WTC11 (cell line): Measurements from ENCODE around the gene GBA2. TPM values are rescaled to one million over a fixed set of nuclear protein-coding genes. Genes with fewer than 3 reads are reported as not detected.

Experiments used
- ATAC-seq: fragments of 200-7000 bp; cut with Tn5 transposase; 2 replicates; pipeline ENCODE4 v1.10.0; 2021; ENCODE audit warnings: mild to moderate bottlenecking, moderate library complexity
- CTCF ChIA-PET: fragments of 300-600 bp; sonication (Branson Sonifier 250); formaldehyde crosslinking; loops from one replicate; lab custom pipeline; 2021; ENCODE audit warnings: antibody characterized with exemption; lab: Charles Lee
- POLR2A ChIA-PET: fragments of 350-600 bp; sonication (Branson Sonifier 250); formaldehyde crosslinking; loops from one replicate; lab custom pipeline; 2021; ENCODE audit warnings: antibody characterized with exemption; lab: Charles Lee
- DNase-seq: peaks from one replicate; pipeline ENCODE4 v3.0.0; 2021; ENCODE audit warnings: low spot score
- H3K27ac Mint-ChIP-seq: 2 replicates; pipeline ENCODE4 v1.8.0; 2021; ENCODE audit warnings: mixed read lengths
- H3K27me3 Mint-ChIP-seq: 2 replicates; pipeline ENCODE4 v1.8.0; 2021; ENCODE audit warnings: low read depth, mild to moderate bottlenecking, moderate library complexity, mixed read lengths
- H3K36me3 Mint-ChIP-seq: 2 replicates; pipeline ENCODE4 v1.8.0; 2021; ENCODE audit warnings: mixed read lengths
- H3K4me1 Mint-ChIP-seq: 2 replicates; pipeline ENCODE4 v1.8.0; 2022; ENCODE audit warnings: mixed read lengths
- H3K4me3 Mint-ChIP-seq: 2 replicates; pipeline ENCODE4 v1.8.0; 2021; ENCODE audit warnings: mild to moderate bottlenecking, moderate library complexity, mixed read lengths
- H3K9me3 Mint-ChIP-seq: 2 replicates; pipeline ENCODE4 v1.8.0; 2021; ENCODE audit warnings: mixed read lengths
- CREM ChIP-seq: sonication (generic); formaldehyde crosslinking; IDR thresholded peaks from 2 replicates; pipeline ENCODE4 v1.8.1; 2022; ENCODE audit warnings: mild to moderate bottlenecking, missing genetic modification reagents, moderate library complexity
- FOXK1 ChIP-seq: sonication (generic); formaldehyde crosslinking; IDR thresholded peaks from 2 replicates; pipeline ENCODE4 v1.8.0; 2022; ENCODE audit warnings: mild to moderate bottlenecking, moderate library complexity, missing genetic modification reagents
- GTF2I ChIP-seq: fragments of 250-450 bp; sonication (Bioruptor Pico); conservative IDR thresholded peaks from 2 replicates; pipeline ENCODE4 v1.4.0; 2021; ENCODE audit warnings: mild to moderate bottlenecking
- MXD4 ChIP-seq: fragments of 250-450 bp; sonication (Bioruptor Pico); IDR thresholded peaks from 2 replicates; pipeline ENCODE4 v1.8.0; 2021; ENCODE audit warnings: mild to moderate bottlenecking, moderate library complexity, borderline replicate concordance
- PRRX2 ChIP-seq: fragments of 250-450 bp; sonication (Bioruptor Pico); IDR thresholded peaks from 2 replicates; pipeline ENCODE4 v1.8.0; 2021; ENCODE audit warnings: mild to moderate bottlenecking
- SMAD3 ChIP-seq: sonication (generic); formaldehyde crosslinking; IDR thresholded peaks from 2 replicates; pipeline ENCODE4 v1.8.0; 2022; ENCODE audit warnings: missing genetic modification reagents, mild to moderate bottlenecking, borderline replicate concordance
- SMAD4 ChIP-seq: sonication (generic); formaldehyde crosslinking; IDR thresholded peaks from 2 replicates; pipeline ENCODE4 v1.8.0; 2022; ENCODE audit warnings: mild to moderate bottlenecking, missing genetic modification reagents
- ZBTB21 ChIP-seq: sonication (generic); formaldehyde crosslinking; IDR thresholded peaks from 2 replicates; pipeline ENCODE4 v1.8.1; 2023; ENCODE audit warnings: mild to moderate bottlenecking, missing genetic modification reagents, borderline replicate concordance
- ZNF416 ChIP-seq: fragments of 250-450 bp; sonication (Bioruptor Pico); IDR thresholded peaks from 2 replicates; pipeline ENCODE4 v1.9.0; 2021; ENCODE audit warnings: mild to moderate bottlenecking, inconsistent platforms
- ZNF423 ChIP-seq: fragments of 250-450 bp; sonication (Bioruptor Pico); IDR thresholded peaks from 2 replicates; pipeline ENCODE4 v2.1.2; 2022; ENCODE audit warnings: mild to moderate bottlenecking, moderate library complexity
- total RNA-seq: library from RNA; stranded (reverse); gene quantifications from 3 replicates; pipeline ENCODE4 v1.2.3, GENCODE V29; 2021
- TF ChIP-seq, protein P1 (sequence below): fragments of 200-600 bp; IDR thresholded peaks from 2 replicates; pipeline ENCODE4 v1.8.0; 2022; ENCODE audit warnings: antibody characterized with exemption
- TF ChIP-seq, protein P2 (sequence below): fragments of 250-450 bp; sonication (Bioruptor Pico); IDR thresholded peaks from 2 replicates; pipeline ENCODE4 v1.9.0; 2021; ENCODE audit warnings: moderate library complexity, mild to moderate bottlenecking, inconsistent platforms, borderline replicate concordance
- TF ChIP-seq, protein P3 (sequence below): fragments of 250-450 bp; sonication (Bioruptor Pico); IDR thresholded peaks from 2 replicates; pipeline ENCODE4 v2.1.2; 2022; ENCODE audit warnings: mild to moderate bottlenecking, moderate library complexity
- TF ChIP-seq, protein P4 (sequence below): fragments of 250-450 bp; sonication (Bioruptor Pico); IDR thresholded peaks from 2 replicates; pipeline ENCODE4 v1.9.0; 2021; ENCODE audit warnings: mild to moderate bottlenecking
- TF ChIP-seq, protein P5 (sequence below): sonication (generic); formaldehyde crosslinking; IDR thresholded peaks from 2 replicates; pipeline ENCODE4 v1.8.1; 2023; ENCODE audit warnings: mild to moderate bottlenecking, missing genetic modification reagents, borderline replicate concordance
- TF ChIP-seq, protein P6 (sequence below): sonication (generic); formaldehyde crosslinking; IDR thresholded peaks from 2 replicates; pipeline ENCODE4 v1.8.0; 2022; ENCODE audit warnings: mild to moderate bottlenecking, missing genetic modification reagents
- TF ChIP-seq, protein P7 (sequence below): sonication (generic); formaldehyde crosslinking; IDR thresholded peaks from 2 replicates; pipeline ENCODE4 v1.8.0; 2022; ENCODE audit warnings: missing genetic modification reagents
- TF ChIP-seq, protein P8 (sequence below): sonication (generic); formaldehyde crosslinking; IDR thresholded peaks from 2 replicates; pipeline ENCODE4 v1.8.1; 2022; ENCODE audit warnings: low read depth, missing genetic modification reagents, borderline replicate concordance

The GBA2 gene
- total RNA-seq, 1 experiment from 2014 or later = 104 TPM

DNA sequence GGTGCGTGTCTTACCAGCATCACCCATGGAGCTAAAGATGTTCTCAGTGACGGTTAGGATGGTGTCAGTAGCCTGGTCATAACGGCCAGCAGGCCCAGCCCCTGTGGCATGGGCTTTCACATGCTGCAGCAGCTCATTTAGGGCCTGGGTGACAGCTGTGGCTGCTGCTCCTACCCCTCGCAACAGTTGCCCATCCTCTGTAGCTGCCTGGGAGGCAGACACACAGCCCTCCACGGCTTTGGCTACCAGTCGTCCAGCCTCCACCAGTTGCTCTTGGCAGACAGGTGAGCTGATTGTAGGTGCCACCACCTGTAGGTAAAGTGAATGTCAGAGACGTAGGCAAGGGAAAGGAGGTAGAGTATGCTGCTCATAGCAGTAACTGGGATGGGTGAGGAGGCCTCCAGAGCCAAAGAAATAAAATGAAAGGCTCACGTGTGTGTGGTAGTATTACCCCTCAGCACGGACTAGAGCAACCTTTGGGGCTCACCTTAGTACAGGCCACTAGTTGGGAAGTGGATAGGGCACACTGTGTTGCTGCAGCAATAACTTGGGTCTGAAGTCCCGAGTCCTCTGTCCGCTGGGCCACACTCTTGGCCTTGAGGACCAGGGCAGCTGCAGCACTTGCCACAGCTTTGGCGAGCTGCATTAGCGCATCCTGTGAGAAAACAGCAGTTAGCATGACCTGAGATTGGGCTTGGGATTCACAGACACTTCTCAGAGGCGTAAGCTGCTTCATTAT lies 31.7 kb downstream of the GBA2 start:
- Mint-ChIP-seq H3K4me3 (no peak overlapping the region), H3K36me3 (peaks cover 86% of the 10 kb centered on the region), H3K27me3 (no peaks in the 10 kb centered on the region), H3K27ac (no peak overlapping the region), H3K4me1 (no peaks in the 10 kb centered on the region), H3K9me3 (no peaks in the 10 kb centered on the region)
- no peak for TF ChIP-seq CREM (CRISPR knock-in tag)
- TF ChIP-seq, protein P1, sequence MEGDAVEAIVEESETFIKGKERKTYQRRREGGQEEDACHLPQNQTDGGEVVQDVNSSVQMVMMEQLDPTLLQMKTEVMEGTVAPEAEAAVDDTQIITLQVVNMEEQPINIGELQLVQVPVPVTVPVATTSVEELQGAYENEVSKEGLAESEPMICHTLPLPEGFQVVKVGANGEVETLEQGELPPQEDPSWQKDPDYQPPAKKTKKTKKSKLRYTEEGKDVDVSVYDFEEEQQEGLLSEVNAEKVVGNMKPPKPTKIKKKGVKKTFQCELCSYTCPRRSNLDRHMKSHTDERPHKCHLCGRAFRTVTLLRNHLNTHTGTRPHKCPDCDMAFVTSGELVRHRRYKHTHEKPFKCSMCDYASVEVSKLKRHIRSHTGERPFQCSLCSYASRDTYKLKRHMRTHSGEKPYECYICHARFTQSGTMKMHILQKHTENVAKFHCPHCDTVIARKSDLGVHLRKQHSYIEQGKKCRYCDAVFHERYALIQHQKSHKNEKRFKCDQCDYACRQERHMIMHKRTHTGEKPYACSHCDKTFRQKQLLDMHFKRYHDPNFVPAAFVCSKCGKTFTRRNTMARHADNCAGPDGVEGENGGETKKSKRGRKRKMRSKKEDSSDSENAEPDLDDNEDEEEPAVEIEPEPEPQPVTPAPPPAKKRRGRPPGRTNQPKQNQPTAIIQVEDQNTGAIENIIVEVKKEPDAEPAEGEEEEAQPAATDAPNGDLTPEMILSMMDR = no peak
- CTCF ChIA-PET = interaction anchor here (3.1 kb wide), 1 partner anchor 21 kb away, joined by 16 read pairs; no protein-coding TSS in a partner anchor
- DNase-seq (no peak), ATAC-seq (no peak)
- POLR2A ChIA-PET = no interaction called here

DNA sequence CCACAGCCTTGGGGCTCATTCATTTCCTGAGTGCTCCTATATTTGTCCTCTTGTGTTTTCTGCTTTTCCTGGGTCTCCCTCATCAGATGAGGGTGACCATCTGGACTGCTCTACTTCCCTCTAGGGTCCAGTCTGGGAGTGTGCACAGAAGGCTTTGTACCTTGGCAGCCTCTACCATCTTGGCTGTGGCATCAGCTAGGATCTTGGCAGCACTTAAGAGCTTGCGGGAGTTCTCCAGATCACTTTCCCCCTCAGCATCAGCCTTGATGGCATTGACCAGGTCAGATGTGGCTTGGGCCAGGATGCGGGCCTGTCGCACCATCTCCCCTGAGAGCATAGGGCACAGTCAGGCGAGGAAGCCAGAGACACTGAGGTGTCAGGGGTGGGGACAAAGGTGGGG lies 32.8 kb downstream of the GBA2 start:
- Mint-ChIP-seq H3K27me3 (no peaks in the 10 kb centered on the region), H3K9me3 (no peaks in the 10 kb centered on the region), H3K27ac (no peak overlapping the region; the same call in 1 of the 2 replicates), H3K4me3 (no peak overlapping the region), H3K4me1 (no peaks in the 10 kb centered on the region), H3K36me3 (peaks cover 85% of the 10 kb centered on the region)
- ChIA-PET CTCF (no interaction called here), POLR2A (no interaction called here)
- TF ChIP-seq ZNF423 (no peak), PRRX2 (CRISPR knock-in tag) (no peak), ZBTB21 (CRISPR knock-in tag) (no peak), GTF2I (CRISPR knock-in tag) (no peak), ZNF416 (no peak), MXD4 (no peak), FOXK1 (CRISPR knock-in tag) (no peak), SMAD4 (CRISPR knock-in tag) (no peak), SMAD3 (no peak)
- TF ChIP-seq, protein P2, sequence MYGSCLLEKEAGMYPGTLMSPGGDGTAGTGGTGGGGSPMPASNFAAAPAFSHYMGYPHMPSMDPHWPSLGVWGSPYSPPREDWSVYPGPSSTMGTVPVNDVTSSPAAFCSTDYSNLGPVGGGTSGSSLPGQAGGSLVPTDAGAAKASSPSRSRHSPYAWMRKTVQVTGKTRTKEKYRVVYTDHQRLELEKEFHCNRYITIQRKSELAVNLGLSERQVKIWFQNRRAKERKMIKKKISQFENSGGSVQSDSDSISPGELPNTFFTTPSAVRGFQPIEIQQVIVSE (CRISPR knock-in tag) = no peak
- TF ChIP-seq, protein P3, sequence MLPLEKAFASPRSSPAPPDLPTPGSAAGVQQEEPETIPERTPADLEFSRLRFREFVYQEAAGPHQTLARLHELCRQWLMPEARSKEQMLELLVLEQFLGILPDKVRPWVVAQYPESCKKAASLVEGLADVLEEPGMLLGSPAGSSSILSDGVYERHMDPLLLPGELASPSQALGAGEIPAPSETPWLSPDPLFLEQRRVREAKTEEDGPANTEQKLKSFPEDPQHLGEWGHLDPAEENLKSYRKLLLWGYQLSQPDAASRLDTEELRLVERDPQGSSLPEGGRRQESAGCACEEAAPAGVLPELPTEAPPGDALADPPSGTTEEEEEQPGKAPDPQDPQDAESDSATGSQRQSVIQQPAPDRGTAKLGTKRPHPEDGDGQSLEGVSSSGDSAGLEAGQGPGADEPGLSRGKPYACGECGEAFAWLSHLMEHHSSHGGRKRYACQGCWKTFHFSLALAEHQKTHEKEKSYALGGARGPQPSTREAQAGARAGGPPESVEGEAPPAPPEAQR (CRISPR knock-in tag) = no peak
- TF ChIP-seq, protein P4, sequence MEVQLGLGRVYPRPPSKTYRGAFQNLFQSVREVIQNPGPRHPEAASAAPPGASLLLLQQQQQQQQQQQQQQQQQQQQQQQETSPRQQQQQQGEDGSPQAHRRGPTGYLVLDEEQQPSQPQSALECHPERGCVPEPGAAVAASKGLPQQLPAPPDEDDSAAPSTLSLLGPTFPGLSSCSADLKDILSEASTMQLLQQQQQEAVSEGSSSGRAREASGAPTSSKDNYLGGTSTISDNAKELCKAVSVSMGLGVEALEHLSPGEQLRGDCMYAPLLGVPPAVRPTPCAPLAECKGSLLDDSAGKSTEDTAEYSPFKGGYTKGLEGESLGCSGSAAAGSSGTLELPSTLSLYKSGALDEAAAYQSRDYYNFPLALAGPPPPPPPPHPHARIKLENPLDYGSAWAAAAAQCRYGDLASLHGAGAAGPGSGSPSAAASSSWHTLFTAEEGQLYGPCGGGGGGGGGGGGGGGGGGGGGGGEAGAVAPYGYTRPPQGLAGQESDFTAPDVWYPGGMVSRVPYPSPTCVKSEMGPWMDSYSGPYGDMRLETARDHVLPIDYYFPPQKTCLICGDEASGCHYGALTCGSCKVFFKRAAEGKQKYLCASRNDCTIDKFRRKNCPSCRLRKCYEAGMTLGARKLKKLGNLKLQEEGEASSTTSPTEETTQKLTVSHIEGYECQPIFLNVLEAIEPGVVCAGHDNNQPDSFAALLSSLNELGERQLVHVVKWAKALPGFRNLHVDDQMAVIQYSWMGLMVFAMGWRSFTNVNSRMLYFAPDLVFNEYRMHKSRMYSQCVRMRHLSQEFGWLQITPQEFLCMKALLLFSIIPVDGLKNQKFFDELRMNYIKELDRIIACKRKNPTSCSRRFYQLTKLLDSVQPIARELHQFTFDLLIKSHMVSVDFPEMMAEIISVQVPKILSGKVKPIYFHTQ (CRISPR knock-in tag) = no peak
- TF ChIP-seq, protein P5, sequence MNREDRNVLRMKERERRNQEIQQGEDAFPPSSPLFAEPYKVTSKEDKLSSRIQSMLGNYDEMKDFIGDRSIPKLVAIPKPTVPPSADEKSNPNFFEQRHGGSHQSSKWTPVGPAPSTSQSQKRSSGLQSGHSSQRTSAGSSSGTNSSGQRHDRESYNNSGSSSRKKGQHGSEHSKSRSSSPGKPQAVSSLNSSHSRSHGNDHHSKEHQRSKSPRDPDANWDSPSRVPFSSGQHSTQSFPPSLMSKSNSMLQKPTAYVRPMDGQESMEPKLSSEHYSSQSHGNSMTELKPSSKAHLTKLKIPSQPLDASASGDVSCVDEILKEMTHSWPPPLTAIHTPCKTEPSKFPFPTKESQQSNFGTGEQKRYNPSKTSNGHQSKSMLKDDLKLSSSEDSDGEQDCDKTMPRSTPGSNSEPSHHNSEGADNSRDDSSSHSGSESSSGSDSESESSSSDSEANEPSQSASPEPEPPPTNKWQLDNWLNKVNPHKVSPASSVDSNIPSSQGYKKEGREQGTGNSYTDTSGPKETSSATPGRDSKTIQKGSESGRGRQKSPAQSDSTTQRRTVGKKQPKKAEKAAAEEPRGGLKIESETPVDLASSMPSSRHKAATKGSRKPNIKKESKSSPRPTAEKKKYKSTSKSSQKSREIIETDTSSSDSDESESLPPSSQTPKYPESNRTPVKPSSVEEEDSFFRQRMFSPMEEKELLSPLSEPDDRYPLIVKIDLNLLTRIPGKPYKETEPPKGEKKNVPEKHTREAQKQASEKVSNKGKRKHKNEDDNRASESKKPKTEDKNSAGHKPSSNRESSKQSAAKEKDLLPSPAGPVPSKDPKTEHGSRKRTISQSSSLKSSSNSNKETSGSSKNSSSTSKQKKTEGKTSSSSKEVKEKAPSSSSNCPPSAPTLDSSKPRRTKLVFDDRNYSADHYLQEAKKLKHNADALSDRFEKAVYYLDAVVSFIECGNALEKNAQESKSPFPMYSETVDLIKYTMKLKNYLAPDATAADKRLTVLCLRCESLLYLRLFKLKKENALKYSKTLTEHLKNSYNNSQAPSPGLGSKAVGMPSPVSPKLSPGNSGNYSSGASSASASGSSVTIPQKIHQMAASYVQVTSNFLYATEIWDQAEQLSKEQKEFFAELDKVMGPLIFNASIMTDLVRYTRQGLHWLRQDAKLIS (CRISPR knock-in tag) = no peak
- TF ChIP-seq, protein P6, sequence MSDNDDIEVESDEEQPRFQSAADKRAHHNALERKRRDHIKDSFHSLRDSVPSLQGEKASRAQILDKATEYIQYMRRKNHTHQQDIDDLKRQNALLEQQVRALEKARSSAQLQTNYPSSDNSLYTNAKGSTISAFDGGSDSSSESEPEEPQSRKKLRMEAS (CRISPR knock-in tag) = no peak
- TF ChIP-seq, protein P7, sequence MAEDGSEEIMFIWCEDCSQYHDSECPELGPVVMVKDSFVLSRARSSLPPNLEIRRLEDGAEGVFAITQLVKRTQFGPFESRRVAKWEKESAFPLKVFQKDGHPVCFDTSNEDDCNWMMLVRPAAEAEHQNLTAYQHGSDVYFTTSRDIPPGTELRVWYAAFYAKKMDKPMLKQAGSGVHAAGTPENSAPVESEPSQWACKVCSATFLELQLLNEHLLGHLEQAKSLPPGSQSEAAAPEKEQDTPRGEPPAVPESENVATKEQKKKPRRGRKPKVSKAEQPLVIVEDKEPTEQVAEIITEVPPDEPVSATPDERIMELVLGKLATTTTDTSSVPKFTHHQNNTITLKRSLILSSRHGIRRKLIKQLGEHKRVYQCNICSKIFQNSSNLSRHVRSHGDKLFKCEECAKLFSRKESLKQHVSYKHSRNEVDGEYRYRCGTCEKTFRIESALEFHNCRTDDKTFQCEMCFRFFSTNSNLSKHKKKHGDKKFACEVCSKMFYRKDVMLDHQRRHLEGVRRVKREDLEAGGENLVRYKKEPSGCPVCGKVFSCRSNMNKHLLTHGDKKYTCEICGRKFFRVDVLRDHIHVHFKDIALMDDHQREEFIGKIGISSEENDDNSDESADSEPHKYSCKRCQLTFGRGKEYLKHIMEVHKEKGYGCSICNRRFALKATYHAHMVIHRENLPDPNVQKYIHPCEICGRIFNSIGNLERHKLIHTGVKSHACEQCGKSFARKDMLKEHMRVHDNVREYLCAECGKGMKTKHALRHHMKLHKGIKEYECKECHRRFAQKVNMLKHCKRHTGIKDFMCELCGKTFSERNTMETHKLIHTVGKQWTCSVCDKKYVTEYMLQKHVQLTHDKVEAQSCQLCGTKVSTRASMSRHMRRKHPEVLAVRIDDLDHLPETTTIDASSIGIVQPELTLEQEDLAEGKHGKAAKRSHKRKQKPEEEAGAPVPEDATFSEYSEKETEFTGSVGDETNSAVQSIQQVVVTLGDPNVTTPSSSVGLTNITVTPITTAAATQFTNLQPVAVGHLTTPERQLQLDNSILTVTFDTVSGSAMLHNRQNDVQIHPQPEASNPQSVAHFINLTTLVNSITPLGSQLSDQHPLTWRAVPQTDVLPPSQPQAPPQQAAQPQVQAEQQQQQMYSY (CRISPR knock-in tag) = no peak
- TF ChIP-seq, protein P8, sequence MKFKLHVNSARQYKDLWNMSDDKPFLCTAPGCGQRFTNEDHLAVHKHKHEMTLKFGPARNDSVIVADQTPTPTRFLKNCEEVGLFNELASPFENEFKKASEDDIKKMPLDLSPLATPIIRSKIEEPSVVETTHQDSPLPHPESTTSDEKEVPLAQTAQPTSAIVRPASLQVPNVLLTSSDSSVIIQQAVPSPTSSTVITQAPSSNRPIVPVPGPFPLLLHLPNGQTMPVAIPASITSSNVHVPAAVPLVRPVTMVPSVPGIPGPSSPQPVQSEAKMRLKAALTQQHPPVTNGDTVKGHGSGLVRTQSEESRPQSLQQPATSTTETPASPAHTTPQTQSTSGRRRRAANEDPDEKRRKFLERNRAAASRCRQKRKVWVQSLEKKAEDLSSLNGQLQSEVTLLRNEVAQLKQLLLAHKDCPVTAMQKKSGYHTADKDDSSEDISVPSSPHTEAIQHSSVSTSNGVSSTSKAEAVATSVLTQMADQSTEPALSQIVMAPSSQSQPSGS (CRISPR knock-in tag) = no peak
- DNase-seq = no peak
- ATAC-seq = no peak
